Measurements from ENCODE around the gene CUBN.

The CUBN gene

DNA sequence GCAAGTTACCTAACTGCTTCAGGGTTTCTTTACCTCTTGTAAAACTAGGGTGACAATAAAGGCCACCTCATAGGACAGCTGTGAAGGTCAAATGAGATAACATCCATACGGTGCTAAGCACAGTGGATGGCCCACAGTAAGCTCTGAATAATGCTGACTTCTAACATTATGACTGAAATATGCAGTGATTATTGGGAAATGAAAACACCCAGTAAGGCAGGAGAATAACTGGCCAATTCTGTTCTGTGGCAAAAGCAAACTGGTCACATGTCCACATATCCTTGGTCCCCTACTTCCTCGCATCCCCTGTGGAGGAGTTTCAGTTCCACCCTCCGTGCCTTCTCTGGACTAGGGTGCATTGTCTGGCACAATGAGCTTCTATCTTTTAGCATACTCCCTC, 1.4 kb downstream of the CUBN start:
- WGBS (ENCODE audit: insufficient coverage), result 94% methylated on average over 2 of the region's 3 CpGs
- ChIA-PET POLR2A (no interaction called here), CTCF (interaction anchor here (0.7 kb wide), 1 partner anchor 12 kb away, joined by 3 read pairs; no protein-coding TSS in a partner anchor)
- Histone ChIP-seq H3K27me3 (replicated peaks in 2 of 5; ENCODE audit: control insufficient read depth in 4 of 5, insufficient read depth in 5 of 5, low read length in 4 of 5) (no peaks in the 10 kb centered on the region), H3K4me3 (ENCODE audit: control insufficient read depth in 1 of 7, extremely low read depth in 1 of 7, insufficient read depth in 4 of 7, low read depth in 2 of 7, low read length in 6 of 7) (no peak overlapping the region), H3K36me3 (ENCODE audit: control insufficient read depth in 4 of 4, insufficient read depth in 4 of 4, low read length in 3 of 4) (no peaks in the 10 kb centered on the region), H3K4me1 (ENCODE audit: control extremely low read depth in 1 of 4, control insufficient read depth in 4 of 4, insufficient read depth in 4 of 4, low read length in 3 of 4) (no peaks in the 10 kb centered on the region), H3K27ac (ENCODE audit: insufficient read depth in 1 of 2, low read depth in 1 of 2, low read length in 2 of 2, poor library complexity in 1 of 2, severe bottlenecking in 2 of 2) (no peak overlapping the region), H3K9me3 (ENCODE audit: control extremely low read depth in 1 of 5, control insufficient read depth in 4 of 5, insufficient read depth in 2 of 5, low read depth in 1 of 5, low read length in 4 of 5) (no peaks in the 10 kb centered on the region)
- no peak for DNase-seq

GRCh38 chr10:17126327-17126726, 3.3 kb downstream of the CUBN start:
- ChIA-PET CTCF (no interaction called here), POLR2A (no interaction called here)
- Histone ChIP-seq H3K27ac (ENCODE audit: insufficient read depth in 1 of 2, low read depth in 1 of 2, low read length in 2 of 2, poor library complexity in 1 of 2, severe bottlenecking in 2 of 2) (no peak overlapping the region), H3K9me3 (ENCODE audit: control extremely low read depth in 1 of 5, control insufficient read depth in 4 of 5, insufficient read depth in 2 of 5, low read depth in 1 of 5, low read length in 4 of 5) (no peaks in the 10 kb centered on the region), H3K4me3 (ENCODE audit: control insufficient read depth in 1 of 7, extremely low read depth in 1 of 7, insufficient read depth in 4 of 7, low read depth in 2 of 7, low read length in 6 of 7) (no peak overlapping the region), H3K4me1 (ENCODE audit: control extremely low read depth in 1 of 4, control insufficient read depth in 4 of 4, insufficient read depth in 4 of 4, low read length in 3 of 4) (no peaks in the 10 kb centered on the region), H3K36me3 (ENCODE audit: control insufficient read depth in 4 of 4, insufficient read depth in 4 of 4, low read length in 3 of 4) (peaks cover 0 to 3% (median 0%) of the 10 kb centered on the region in 4 experiments), H3K27me3 (replicated peaks in 2 of 5; ENCODE audit: control insufficient read depth in 4 of 5, insufficient read depth in 5 of 5, low read length in 4 of 5) (no peaks in the 10 kb centered on the region)
- no peak for DNase-seq
- WGBS (ENCODE audit: insufficient coverage), result 100% methylated on average over 4 of the region's 5 CpGs

- Histone ChIP-seq H3K9me3 (ENCODE audit: control extremely low read depth in 1 of 5, control insufficient read depth in 4 of 5, insufficient read depth in 2 of 5, low read depth in 1 of 5, low read length in 4 of 5) (no peaks in the 10 kb centered on the region), H3K4me1 (ENCODE audit: control extremely low read depth in 1 of 4, control insufficient read depth in 4 of 4, insufficient read depth in 4 of 4, low read length in 3 of 4) (no peaks in the 10 kb centered on the region), H3K4me3 (ENCODE audit: control insufficient read depth in 1 of 7, extremely low read depth in 1 of 7, insufficient read depth in 4 of 7, low read depth in 2 of 7, low read length in 6 of 7) (no peak overlapping the region), H3K27me3 (replicated peaks in 2 of 5; ENCODE audit: control insufficient read depth in 4 of 5, insufficient read depth in 5 of 5, low read length in 4 of 5) (no peaks in the 10 kb centered on the region), H3K36me3 (ENCODE audit: control insufficient read depth in 4 of 4, insufficient read depth in 4 of 4, low read length in 3 of 4) (peaks cover 0 to 3% (median 0%) of the 10 kb centered on the region in 4 experiments), H3K27ac (ENCODE audit: insufficient read depth in 1 of 2, low read depth in 1 of 2, low read length in 2 of 2, poor library complexity in 1 of 2, severe bottlenecking in 2 of 2) (no peak overlapping the region)
- CTCF ChIA-PET, result no interaction called here
- no peak for DNase-seq
- WGBS (ENCODE audit: insufficient coverage), result 79% methylated on average over 2 of the region's 5 CpGs
- POLR2A ChIA-PET, result interaction anchor here (0.6 kb wide), 1 partner anchor 128 kb away, joined by 3 read pairs; no protein-coding TSS in a partner anchor
These were observed 4.3 kb downstream of the CUBN start for GRCh38 chr10:17125206-17125893.

DNA sequence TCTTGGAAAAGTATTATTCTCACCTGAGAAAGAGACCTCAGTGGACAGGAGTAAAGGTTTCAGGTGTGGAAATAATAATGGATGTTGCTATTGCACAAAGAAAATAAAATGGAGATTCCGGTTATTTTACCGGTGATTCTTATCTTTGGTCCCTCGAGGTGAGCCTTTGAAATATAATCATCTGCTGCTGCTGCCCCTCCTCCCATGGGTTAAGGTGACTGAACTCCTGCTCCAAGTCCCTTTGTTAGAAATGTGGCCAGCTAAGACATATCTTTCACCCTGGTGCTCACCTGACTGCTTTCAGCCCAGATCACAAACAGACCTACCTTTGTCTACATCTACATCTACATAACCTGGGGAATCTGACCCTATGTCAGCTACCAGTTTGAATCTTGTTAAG, 5.7 kb downstream of the CUBN start:
- H3K36me3 ChIP-seq (ENCODE audit: control insufficient read depth in 4 of 4, insufficient read depth in 4 of 4, low read length in 3 of 4), result peaks cover 0 to 3% (median 0%) of the 10 kb centered on the region in 4 experiments
- no peaks in the 10 kb centered on the region for H3K9me3 ChIP-seq (ENCODE audit: control extremely low read depth in 1 of 5, control insufficient read depth in 4 of 5, insufficient read depth in 2 of 5, low read depth in 1 of 5, low read length in 4 of 5)
- 100% methylated on average over 2 of the region's 3 CpGs for WGBS (ENCODE audit: insufficient coverage)
- H3K27ac ChIP-seq (ENCODE audit: insufficient read depth in 1 of 2, low read depth in 1 of 2, low read length in 2 of 2, poor library complexity in 1 of 2, severe bottlenecking in 2 of 2), result no peak overlapping the region
- ChIA-PET CTCF (no interaction called here), POLR2A (no interaction called here)
- H3K4me1 ChIP-seq (ENCODE audit: control extremely low read depth in 1 of 4, control insufficient read depth in 4 of 4, insufficient read depth in 4 of 4, low read length in 3 of 4), result no peaks in the 10 kb centered on the region
- no peak for DNase-seq
- no peak overlapping the region for H3K4me3 ChIP-seq (ENCODE audit: control insufficient read depth in 1 of 7, extremely low read depth in 1 of 7, insufficient read depth in 4 of 7, low read depth in 2 of 7, low read length in 6 of 7)
- H3K27me3 ChIP-seq (replicated peaks in 2 of 5; ENCODE audit: control insufficient read depth in 4 of 5, insufficient read depth in 5 of 5, low read length in 4 of 5), result no peaks in the 10 kb centered on the region

DNA sequence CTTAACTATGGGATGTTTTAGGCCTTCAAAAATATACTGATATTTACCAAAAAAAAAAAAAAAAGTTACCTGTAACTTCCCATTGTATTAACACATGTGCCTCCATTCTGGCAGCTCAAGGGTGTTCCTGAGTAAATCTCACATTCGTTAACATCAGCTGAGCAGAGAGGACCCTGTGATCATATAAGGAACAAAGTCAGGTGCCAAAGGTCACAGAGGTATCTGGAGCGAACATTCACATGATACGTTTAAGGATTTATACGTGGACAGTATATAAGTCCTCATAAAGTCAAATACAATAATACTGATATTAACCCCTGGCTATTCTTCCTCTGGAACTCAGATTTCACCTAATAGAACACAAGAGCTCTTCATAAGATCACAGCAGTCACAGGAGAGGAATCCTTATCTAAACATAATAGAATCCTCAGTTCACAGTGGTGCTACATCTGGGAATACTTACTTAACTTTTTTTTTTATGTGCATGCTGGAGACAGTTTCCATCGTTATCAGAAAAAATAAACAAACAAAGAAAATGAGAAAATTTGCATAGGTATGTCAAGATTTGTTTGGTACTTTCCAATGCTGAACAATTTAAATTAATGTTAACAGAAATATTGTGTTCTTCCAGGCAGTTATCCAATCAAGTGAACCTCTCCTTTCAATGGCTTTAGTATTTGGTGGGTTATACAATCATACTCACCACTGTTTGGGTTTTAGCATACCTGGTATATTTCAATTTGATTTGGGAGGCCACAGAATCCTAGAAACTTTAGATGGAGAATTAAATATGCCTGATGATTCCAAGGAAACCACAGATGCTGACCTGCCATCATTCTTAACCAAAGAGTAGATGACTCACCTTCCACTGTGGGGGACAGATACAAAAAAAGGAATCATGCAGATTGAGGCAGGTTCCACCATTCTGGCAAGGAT, 6.6 kb downstream of the CUBN start:
- no peaks in the 10 kb centered on the region for H3K9me3 ChIP-seq (ENCODE audit: control extremely low read depth in 1 of 5, control insufficient read depth in 4 of 5, insufficient read depth in 2 of 5, low read depth in 1 of 5, low read length in 4 of 5)
- CTCF ChIA-PET, result interaction anchor here (1.0 to 1.4 kb wide), 2 partner anchors 9 to 52 kb away, joined by 3 to 4 read pairs; no protein-coding TSS in a partner anchor
- no peak overlapping the region for H3K4me3 ChIP-seq (ENCODE audit: control insufficient read depth in 1 of 7, extremely low read depth in 1 of 7, insufficient read depth in 4 of 7, low read depth in 2 of 7, low read length in 6 of 7)
- H3K36me3 ChIP-seq (ENCODE audit: control insufficient read depth in 4 of 4, insufficient read depth in 4 of 4, low read length in 3 of 4), result peaks cover 0 to 3% (median 0%) of the 10 kb centered on the region in 4 experiments
- no peak for DNase-seq
- WGBS (ENCODE audit: insufficient coverage), result 100% methylated on average over 4 of the region's 5 CpGs
- H3K4me1 ChIP-seq (ENCODE audit: control extremely low read depth in 1 of 4, control insufficient read depth in 4 of 4, insufficient read depth in 4 of 4, low read length in 3 of 4), result no peaks in the 10 kb centered on the region
- POLR2A ChIA-PET, result no interaction called here
- no peaks in the 10 kb centered on the region for H3K27me3 ChIP-seq (replicated peaks in 2 of 5; ENCODE audit: control insufficient read depth in 4 of 5, insufficient read depth in 5 of 5, low read length in 4 of 5)
- no peak overlapping the region for H3K27ac ChIP-seq (ENCODE audit: insufficient read depth in 1 of 2, low read depth in 1 of 2, low read length in 2 of 2, poor library complexity in 1 of 2, severe bottlenecking in 2 of 2)

DNA sequence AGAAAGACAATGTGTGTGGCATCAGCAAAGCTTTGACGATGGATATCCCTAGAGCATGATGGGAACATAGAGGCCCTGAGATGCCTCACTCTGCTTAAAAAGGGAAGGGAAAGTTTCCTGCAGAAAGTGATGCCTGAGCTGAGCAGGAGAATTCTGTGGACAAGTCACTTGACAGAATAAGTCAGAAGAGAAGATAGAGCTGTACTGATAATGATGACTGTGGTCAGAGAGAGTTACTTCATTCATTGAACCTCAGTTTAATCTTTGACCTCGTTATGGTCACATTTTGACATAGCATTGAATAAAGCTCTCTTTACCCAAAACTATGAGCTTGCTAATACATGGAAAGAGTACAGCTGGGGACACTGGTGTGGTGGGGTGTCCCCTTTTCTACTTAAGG, 7.6 kb downstream of the CUBN start:
- WGBS (ENCODE audit: insufficient coverage), result 100% methylated on average over 1 of the region's 2 CpGs

DNA sequence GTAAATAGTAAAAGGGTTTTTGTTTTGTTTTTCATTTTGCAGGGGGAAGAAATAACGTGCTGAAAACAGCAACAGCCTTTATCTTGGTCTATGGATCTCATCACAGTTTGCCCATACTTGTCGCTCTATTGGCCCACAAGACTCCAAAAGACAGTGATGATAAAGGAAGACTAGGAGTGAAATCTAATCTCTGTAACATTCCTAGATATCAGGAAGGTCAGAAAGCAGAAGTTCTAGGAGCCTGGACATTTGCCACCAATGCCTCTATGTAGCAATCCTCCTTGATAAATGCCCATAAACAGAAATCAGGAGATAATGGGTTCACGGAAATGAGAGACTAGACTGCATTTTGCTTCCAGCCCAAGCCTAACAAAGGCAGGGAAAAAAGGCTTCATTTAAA, 8.9 kb downstream of the CUBN start:
- Histone ChIP-seq H3K36me3 (ENCODE audit: control insufficient read depth in 4 of 4, insufficient read depth in 4 of 4, low read length in 3 of 4) (peaks cover 0 to 3% (median 0%) of the 10 kb centered on the region in 4 experiments), H3K27me3 (replicated peaks in 2 of 5; ENCODE audit: control insufficient read depth in 4 of 5, insufficient read depth in 5 of 5, low read length in 4 of 5) (no peaks in the 10 kb centered on the region), H3K4me1 (ENCODE audit: control extremely low read depth in 1 of 4, control insufficient read depth in 4 of 4, insufficient read depth in 4 of 4, low read length in 3 of 4) (no peaks in the 10 kb centered on the region), H3K4me3 (ENCODE audit: control insufficient read depth in 1 of 7, extremely low read depth in 1 of 7, insufficient read depth in 4 of 7, low read depth in 2 of 7, low read length in 6 of 7) (no peak overlapping the region), H3K27ac (ENCODE audit: insufficient read depth in 1 of 2, low read depth in 1 of 2, low read length in 2 of 2, poor library complexity in 1 of 2, severe bottlenecking in 2 of 2) (no peak overlapping the region), H3K9me3 (ENCODE audit: control extremely low read depth in 1 of 5, control insufficient read depth in 4 of 5, insufficient read depth in 2 of 5, low read depth in 1 of 5, low read length in 4 of 5) (no peaks in the 10 kb centered on the region)
- 88% methylated on average over 3 of the region's 3 CpGs for WGBS (ENCODE audit: insufficient coverage)
- ChIA-PET POLR2A (no interaction called here), CTCF (interaction anchor here (0.6 kb wide), 1 partner anchor 143 kb away, joined by 3 read pairs; no protein-coding TSS in a partner anchor)
- DNase-seq, result no peak

More for the DNA sequence above, 7.6 kb downstream of the CUBN start:
- DNase-seq, result no peak
- Histone ChIP-seq H3K27me3 (replicated peaks in 2 of 5; ENCODE audit: control insufficient read depth in 4 of 5, insufficient read depth in 5 of 5, low read length in 4 of 5) (no peaks in the 10 kb centered on the region), H3K9me3 (ENCODE audit: control extremely low read depth in 1 of 5, control insufficient read depth in 4 of 5, insufficient read depth in 2 of 5, low read depth in 1 of 5, low read length in 4 of 5) (no peaks in the 10 kb centered on the region), H3K4me3 (ENCODE audit: control insufficient read depth in 1 of 7, extremely low read depth in 1 of 7, insufficient read depth in 4 of 7, low read depth in 2 of 7, low read length in 6 of 7) (no peak overlapping the region), H3K27ac (ENCODE audit: insufficient read depth in 1 of 2, low read depth in 1 of 2, low read length in 2 of 2, poor library complexity in 1 of 2, severe bottlenecking in 2 of 2) (no peak overlapping the region), H3K36me3 (ENCODE audit: control insufficient read depth in 4 of 4, insufficient read depth in 4 of 4, low read length in 3 of 4) (peaks cover 0 to 3% (median 0%) of the 10 kb centered on the region in 4 experiments), H3K4me1 (ENCODE audit: control extremely low read depth in 1 of 4, control insufficient read depth in 4 of 4, insufficient read depth in 4 of 4, low read length in 3 of 4) (no peaks in the 10 kb centered on the region)
- ChIA-PET POLR2A (no interaction called here), CTCF (interaction anchor here (1.0 to 1.4 kb wide), 2 partner anchors 10 to 53 kb away, joined by 3 to 4 read pairs; no protein-coding TSS in a partner anchor)

Measured in common myeloid progenitor, CD34-positive (primary cell).